Stimulated activated CD8-positive, alpha-beta memory T cell treated with anti-CD3 and anti-CD28 coated beads, Interleukin-12 subunit alpha, Interleukin-12 subunit beta, amount 100 ng/mL, for 1 hour (primary cell): Measurements from ENCODE around the gene IDUA.

Experiments
- DNase-seq: peaks from one replicate; pipeline ENCODE4 v3.0.0-alpha.2; 2020; ENCODE audit warnings: low read depth

Gene IDUA

GRCh38 chr4:1031956-1032795, 45.3 kb downstream of the IDUA start:
- no peak for DNase-seq

- no peak for DNase-seq
These were observed 46.0 kb downstream of the IDUA start for GRCh38 chr4:1032861-1033260.

- DNase-seq, result no peak
These were observed 47.2 kb downstream of the IDUA start for GRCh38 chr4:1033840-1034551.

- no peak for DNase-seq
These were observed 48.7 kb downstream of the IDUA start for GRCh38 chr4:1035510-1035909.

- DNase-seq, result no peak
These were observed 49.3 kb downstream of the IDUA start for GRCh38 chr4:1036095-1036494.

GRCh38 chr4:1036976-1037810, 50.3 kb downstream of the IDUA start:
- no peak for DNase-seq

GRCh38 chr4:1038948-1039492, 52.2 kb downstream of the IDUA start:
- DNase-seq, result no peak

- DNase-seq, result no peak
These were observed 52.9 kb downstream of the IDUA start for GRCh38 chr4:1039493-1040343.

- DNase-seq, result no peak
These were observed 53.7 kb downstream of the IDUA start for GRCh38 chr4:1040344-1041146.

- DNase-seq, result no peak
These were observed 54.5 kb downstream of the IDUA start for GRCh38 chr4:1041147-1041935.

GRCh38 chr4:1041936-1042330, 55.1 kb downstream of the IDUA start:
- no peak for DNase-seq

- no peak for DNase-seq
These were observed 55.7 kb downstream of the IDUA start for GRCh38 chr4:1042352-1043055.

- DNase-seq, result no peak
These were observed 56.3 kb downstream of the IDUA start for GRCh38 chr4:1043162-1043561.

GRCh38 chr4:1043651-1044468, 57.0 kb downstream of the IDUA start:
- DNase-seq, result no peak

GRCh38 chr4:1044469-1045192, 57.8 kb downstream of the IDUA start:
- DNase-seq, result no peak

GRCh38 chr4:1045193-1045594, 58.4 kb downstream of the IDUA start:
- DNase-seq, result no peak

GRCh38 chr4:1045595-1046201, 58.9 kb downstream of the IDUA start:
- no peak for DNase-seq
